ENCODE data around the gene CNTLN. TPM values are rescaled to one million over a fixed set of nuclear protein-coding genes. Genes with fewer than 3 reads are reported as not detected.

The CNTLN gene
- total and polyA plus RNA-seq, 2 of the 8 experiments (the other 6 are each of a cell fraction or from before 2014, with no cell fraction given): 4.8 to 10.8 TPM

DNA sequence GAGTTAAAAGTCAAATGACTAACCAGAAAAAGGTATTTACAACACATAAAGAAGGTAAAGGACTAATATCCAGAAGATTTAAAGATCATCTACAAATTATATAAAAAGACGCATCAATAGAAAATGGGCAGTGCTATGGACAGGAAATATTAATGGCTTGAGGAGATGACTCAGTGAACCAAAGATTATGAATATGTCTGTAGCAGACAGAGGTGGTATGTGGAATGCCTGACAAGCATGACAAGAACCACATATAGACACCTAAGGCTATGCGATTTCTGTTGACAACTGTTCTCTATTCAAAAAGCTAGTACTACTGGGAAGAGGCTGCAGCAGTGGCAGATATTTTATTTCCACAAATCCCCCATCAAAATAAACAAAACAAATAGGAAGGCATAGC is 267.0 kb downstream of the CNTLN start:
- Histone ChIP-seq H3K56ac (replicated peaks; ENCODE audit: insufficient read length, low read depth, low read length) (no peak overlapping the region), H2BK120ac (replicated peaks; ENCODE audit: low read depth, low read length) (no peak overlapping the region), H4K8ac (ENCODE audit: extremely low read depth, insufficient read depth, low read length) (no peak overlapping the region), H3K27ac (ENCODE audit: low read depth, low read length) (no peak overlapping the region), H3K23me2 (ENCODE audit: low read depth, low read length) (no peaks in the 10 kb centered on the region), H3K9ac (replicated peaks in 1 of 4; ENCODE audit: extremely low read depth in 1 of 4, low read depth in 3 of 4, low read length in 3 of 4) (no peak overlapping the region), H4K91ac (replicated peaks; ENCODE audit: insufficient read length, low read length) (no peak overlapping the region), H3K4me3 (ENCODE audit: extremely low read depth in 1 of 4, insufficient read depth in 2 of 4, low read depth in 3 of 4, low read length in 4 of 4) (no peak overlapping the region), H2BK5ac (ENCODE audit: low read depth, low read length) (no peak overlapping the region), H3K79me2 (ENCODE audit: control insufficient read depth in 1 of 2, insufficient read depth in 2 of 2, low read length in 2 of 2) (no peaks in the 10 kb centered on the region), H2BK20ac (ENCODE audit: low read length) (no peak overlapping the region), H2AK5ac (ENCODE audit: low read depth, low read length) (no peak overlapping the region), H3K14ac (ENCODE audit: insufficient read length) (no peak overlapping the region), H3K4me1 (replicated peaks in 1 of 4; ENCODE audit: control insufficient read depth in 3 of 4, insufficient read depth in 4 of 4, low read length in 3 of 4) (peaks cover 0 to 10% (median 3%) of the 10 kb centered on the region in 4 experiments; a peak in 4 of 7 replicates), H3K23ac (ENCODE audit: insufficient read length) (no peak overlapping the region), H3K18ac (ENCODE audit: extremely low read depth, low read length) (no peak overlapping the region), H2AFZ (ENCODE audit: low read length) (no peak overlapping the region), H3K27me3 (replicated peaks in 1 of 4; ENCODE audit: control insufficient read depth in 3 of 4, extremely low read depth in 1 of 4, insufficient read depth in 3 of 4, low read length in 3 of 4) (no peaks in the 10 kb centered on the region), H3K4ac (replicated peaks; ENCODE audit: insufficient read length, low read depth, low read length) (no peak overlapping the region), H4K5ac (ENCODE audit: insufficient read length, low read depth, low read length) (no peak overlapping the region), H3K36me3 (ENCODE audit: control insufficient read depth in 2 of 4, insufficient read depth in 4 of 4, low read length in 3 of 4) (no peaks in the 10 kb centered on the region), H3K9me3 (ENCODE audit: insufficient read depth in 2 of 2, low read depth in 1 of 2, low read length in 1 of 2) (no peaks in the 10 kb centered on the region), H2BK12ac (ENCODE audit: low read depth, low read length) (no peak overlapping the region), H4K20me1 (replicated peaks in 1 of 2; ENCODE audit: control insufficient read depth in 1 of 2, insufficient read depth in 2 of 2, low read length in 2 of 2) (no peaks in the 10 kb centered on the region), H3K4me2 (ENCODE audit: insufficient read depth in 1 of 2, low read depth in 2 of 2, low read length in 2 of 2) (no peak overlapping the region), H3K79me1 (ENCODE audit: low read depth, low read length) (no peaks in the 10 kb centered on the region), H2BK15ac (ENCODE audit: low read length) (no peak overlapping the region)
- POLR2A ChIA-PET (ENCODE audit: partially characterized antibody): interaction anchor here (1.0 kb wide), 1 partner anchor 266 kb away, joined by 3 read pairs; no protein-coding TSS in a partner anchor
- FAIRE-seq (no peak), DNase-seq (ENCODE audit: low read depth in 1 of 2, low spot score in 2 of 2) (no peak)
- CTCF ChIA-PET (ENCODE audit: partially characterized antibody): interaction anchor here (0.6 to 5.4 kb wide), 16 partner anchors 13 to 354 kb away, joined by 3 to 31 read pairs (median 4); no protein-coding TSS in a partner anchor
- 90% methylated on average over 2 of the region's 2 CpGs; no CpG with 5 or more reads in 1 of the 2 experiments for WGBS, 2 experiments (ENCODE audit: extremely low coverage in 1 of 2, insufficient coverage in 1 of 2, insufficient read length in 1 of 2, insufficient replicate concordance in 2 of 2, low coverage in 1 of 2, low lambda C conversion rate in 2 of 2, missing lambda C conversion rate in 1 of 2)
- TF ChIP-seq, protein P1, sequence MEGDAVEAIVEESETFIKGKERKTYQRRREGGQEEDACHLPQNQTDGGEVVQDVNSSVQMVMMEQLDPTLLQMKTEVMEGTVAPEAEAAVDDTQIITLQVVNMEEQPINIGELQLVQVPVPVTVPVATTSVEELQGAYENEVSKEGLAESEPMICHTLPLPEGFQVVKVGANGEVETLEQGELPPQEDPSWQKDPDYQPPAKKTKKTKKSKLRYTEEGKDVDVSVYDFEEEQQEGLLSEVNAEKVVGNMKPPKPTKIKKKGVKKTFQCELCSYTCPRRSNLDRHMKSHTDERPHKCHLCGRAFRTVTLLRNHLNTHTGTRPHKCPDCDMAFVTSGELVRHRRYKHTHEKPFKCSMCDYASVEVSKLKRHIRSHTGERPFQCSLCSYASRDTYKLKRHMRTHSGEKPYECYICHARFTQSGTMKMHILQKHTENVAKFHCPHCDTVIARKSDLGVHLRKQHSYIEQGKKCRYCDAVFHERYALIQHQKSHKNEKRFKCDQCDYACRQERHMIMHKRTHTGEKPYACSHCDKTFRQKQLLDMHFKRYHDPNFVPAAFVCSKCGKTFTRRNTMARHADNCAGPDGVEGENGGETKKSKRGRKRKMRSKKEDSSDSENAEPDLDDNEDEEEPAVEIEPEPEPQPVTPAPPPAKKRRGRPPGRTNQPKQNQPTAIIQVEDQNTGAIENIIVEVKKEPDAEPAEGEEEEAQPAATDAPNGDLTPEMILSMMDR (IDR thresholded peaks at IDR 0.05; ENCODE audit: control extremely low read depth in 1 of 3, insufficient read depth in 1 of 3, low read depth in 1 of 3, low read length in 3 of 3): no peak
- no peak for TF ChIP-seq POU5F1 (IDR thresholded peaks at IDR 0.05; ENCODE audit: low read depth, low read length)
- no peak for TF ChIP-seq GTF2F1 (IDR thresholded peaks at IDR 0.05; ENCODE audit: borderline replicate concordance, low read depth, low read length)
- no peak for TF ChIP-seq RAD21 (IDR thresholded peaks at IDR 0.05 in 1 of 2, conservative IDR thresholded peaks at IDR 0.05 in 1 of 2; ENCODE audit: low read depth in 2 of 2, low read length in 2 of 2)
- no peak for TF ChIP-seq KDM5A (IDR thresholded peaks at IDR 0.05; ENCODE audit: low read length)
- TF ChIP-seq EGR1 (IDR thresholded peaks at IDR 0.05; ENCODE audit: borderline replicate concordance, low read depth, low read length): no peak
- no peak for TF ChIP-seq SIX5 (IDR thresholded peaks at IDR 0.05; ENCODE audit: low read depth, low read length)
- no peak for TF ChIP-seq CBX5 (IDR thresholded peaks at IDR 0.05; ENCODE audit: low read depth, low read length)
- no peak for TF ChIP-seq RFX5 (IDR thresholded peaks at IDR 0.05; ENCODE audit: borderline replicate concordance, low read depth, low read length)
- no peak for TF ChIP-seq BRCA1 (IDR thresholded peaks at IDR 0.05; ENCODE audit: low read depth, low read length)
